ENCODE results near the gene SURF1. TPM values are rescaled to one million over a fixed set of nuclear protein-coding genes. Genes with fewer than 3 reads are reported as not detected.
A peak's percentile ranks its signal among the peaks of the same experiment; 100 is the strongest.

The SURF1 gene
- total and polyA plus RNA-seq, 2 experiments from 2014 or later: 32.9 to 88.3 TPM

DNA sequence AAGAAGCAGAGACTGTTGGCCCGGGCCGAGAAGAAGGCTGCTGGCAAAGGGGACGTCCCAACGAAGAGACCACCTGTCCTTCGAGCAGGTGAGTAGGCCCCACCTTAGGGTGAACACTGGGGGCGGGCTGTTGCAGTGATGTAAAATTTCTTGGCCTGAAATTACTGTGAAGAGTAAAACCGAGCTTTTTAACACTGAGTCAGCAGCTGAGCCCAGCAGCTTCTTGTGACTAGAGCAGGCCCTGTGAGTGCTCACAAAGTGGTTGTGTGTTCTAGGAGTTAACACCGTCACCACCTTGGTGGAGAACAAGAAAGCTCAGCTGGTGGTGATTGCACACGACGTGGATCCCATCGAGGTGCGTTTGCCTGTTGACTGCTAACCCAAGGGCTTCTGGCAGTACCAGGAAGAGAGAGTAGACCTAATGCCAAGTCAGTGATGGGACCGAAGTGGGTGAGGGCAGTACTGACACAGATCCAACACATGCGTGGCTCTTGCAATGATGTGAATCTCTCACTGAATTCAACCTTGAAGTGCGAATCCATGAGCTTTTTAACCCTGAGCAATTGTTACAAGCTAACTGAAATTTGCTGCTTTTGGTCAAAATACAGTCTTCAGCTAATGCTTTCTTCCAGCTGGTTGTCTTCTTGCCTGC lies 6.2 kb downstream of the SURF1 start:
- H3K9me3 ChIP-seq (ENCODE audit: low read depth): no peaks in the 10 kb centered on the region
- H3K27ac ChIP-seq: peak overlapping the region; percentile 99
- H3K27me3 ChIP-seq: no peaks in the 10 kb centered on the region
- no peak for TF ChIP-seq CTCF (IDR thresholded peaks at IDR 0.05; ENCODE audit: low read depth, low read length)
- H3K36me3 ChIP-seq: peaks cover 47% of the 10 kb centered on the region
- no peak for DNase-seq (ENCODE audit: low read depth in 1 of 2, low spot score in 1 of 2)
- H3K4me3 ChIP-seq: no peak overlapping the region
- H3K4me1 ChIP-seq (ENCODE audit: low read depth): peaks cover 4% of the 10 kb centered on the region

GRCh38 chr9:133348718-133349573 lies 7.3 kb downstream of the SURF1 start:
- no peak for DNase-seq (ENCODE audit: low read depth in 1 of 2, low spot score in 1 of 2)
- H3K9me3 ChIP-seq (ENCODE audit: low read depth): no peaks in the 10 kb centered on the region
- no peak for TF ChIP-seq CTCF (IDR thresholded peaks at IDR 0.05; ENCODE audit: low read depth, low read length)
- peak overlapping the region; percentile 99 for H3K27ac ChIP-seq
- peaks cover 54% of the 10 kb centered on the region for H3K36me3 ChIP-seq
- H3K27me3 ChIP-seq: no peaks in the 10 kb centered on the region
- peak overlapping the region; percentile 100 for H3K4me3 ChIP-seq
- H3K4me1 ChIP-seq (ENCODE audit: low read depth): peaks cover 3% of the 10 kb centered on the region

- peak within 1 kb of the TSS; percentile 100 for H3K4me3 ChIP-seq
- peaks cover 56% of the 10 kb centered on the region for H3K36me3 ChIP-seq
- H3K27ac ChIP-seq: peak within 1 kb of the TSS; percentile 99
- peaks cover 3% of the 10 kb centered on the region for H3K4me1 ChIP-seq (ENCODE audit: low read depth)
- no peak for TF ChIP-seq CTCF (IDR thresholded peaks at IDR 0.05; ENCODE audit: low read depth, low read length)
- H3K27me3 ChIP-seq: no peaks in the 10 kb centered on the region
- DNase-seq (ENCODE audit: low read depth in 1 of 2, low spot score in 1 of 2): peak; percentile 97
- no peaks in the 10 kb centered on the region for H3K9me3 ChIP-seq (ENCODE audit: low read depth)
Observed at GRCh38 chr9:133347985-133348717, 8.1 kb downstream of the SURF1 start, which contains the start of the genes MED22 and RPL7A. MED22 (minus strand) TSS chr9:133348131; CDS start chr9:133346662, 1,469 bp downstream. RPL7A (plus strand) TSS chr9:133348218; CDS start chr9:133348244, 26 bp downstream.

DNA sequence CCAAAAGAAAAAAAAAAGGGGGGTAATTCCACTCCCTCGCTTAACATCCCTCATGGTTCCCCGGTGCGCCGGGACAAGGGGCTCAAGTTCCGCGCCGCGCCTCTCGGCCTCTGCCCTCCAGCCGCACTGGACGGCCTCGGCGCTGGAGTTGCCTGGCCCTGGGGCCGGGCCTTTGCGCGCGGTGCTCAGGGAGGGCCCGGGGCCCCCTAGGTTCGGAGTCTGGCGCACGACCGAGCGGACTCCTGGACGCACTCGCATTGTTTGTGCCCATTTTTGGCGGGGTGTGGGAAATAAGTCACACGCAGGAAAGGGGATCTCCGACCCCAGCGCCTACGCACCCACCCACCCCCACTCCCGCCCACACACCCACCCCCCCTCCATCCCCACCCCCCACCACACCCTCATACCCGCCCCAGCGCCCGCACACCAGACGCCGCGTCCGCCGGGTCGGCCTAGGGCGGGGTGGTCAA lies 8.7 kb downstream of the SURF1 start:
- peaks cover 50% of the 10 kb centered on the region for H3K36me3 ChIP-seq
- no peaks in the 10 kb centered on the region for H3K27me3 ChIP-seq
- peak overlapping the region; percentile 100 for H3K4me3 ChIP-seq
- H3K4me1 ChIP-seq (ENCODE audit: low read depth): peaks cover 3% of the 10 kb centered on the region
- H3K27ac ChIP-seq: peak overlapping the region; percentile 99
- no peak for TF ChIP-seq CTCF (IDR thresholded peaks at IDR 0.05; ENCODE audit: low read depth, low read length)
- peak in 1 of 2 donors; percentile 65 for DNase-seq (ENCODE audit: low read depth in 1 of 2, low spot score in 1 of 2)
- H3K9me3 ChIP-seq (ENCODE audit: low read depth): no peaks in the 10 kb centered on the region

All from cardiac muscle cell (in vitro differentiated cells and primary cell).